HG02870 (cell line): ENCODE results near the gene TFR2.
"Not testable (repeated sequence)": the region's sequence is repeated elsewhere in the genome, so short reads cannot be mapped to it uniquely, and the experiment has no call there.

Experiments used
- ATAC-seq: cut with Tn5 transposase; IDR thresholded peaks from one replicate; pipeline ENCODE4 v1.9.1; 2021; ENCODE audit warnings: mild to moderate bottlenecking, moderate library complexity; ENCODE audit not compliant: unreplicated experiment

Gene TFR2

DNA sequence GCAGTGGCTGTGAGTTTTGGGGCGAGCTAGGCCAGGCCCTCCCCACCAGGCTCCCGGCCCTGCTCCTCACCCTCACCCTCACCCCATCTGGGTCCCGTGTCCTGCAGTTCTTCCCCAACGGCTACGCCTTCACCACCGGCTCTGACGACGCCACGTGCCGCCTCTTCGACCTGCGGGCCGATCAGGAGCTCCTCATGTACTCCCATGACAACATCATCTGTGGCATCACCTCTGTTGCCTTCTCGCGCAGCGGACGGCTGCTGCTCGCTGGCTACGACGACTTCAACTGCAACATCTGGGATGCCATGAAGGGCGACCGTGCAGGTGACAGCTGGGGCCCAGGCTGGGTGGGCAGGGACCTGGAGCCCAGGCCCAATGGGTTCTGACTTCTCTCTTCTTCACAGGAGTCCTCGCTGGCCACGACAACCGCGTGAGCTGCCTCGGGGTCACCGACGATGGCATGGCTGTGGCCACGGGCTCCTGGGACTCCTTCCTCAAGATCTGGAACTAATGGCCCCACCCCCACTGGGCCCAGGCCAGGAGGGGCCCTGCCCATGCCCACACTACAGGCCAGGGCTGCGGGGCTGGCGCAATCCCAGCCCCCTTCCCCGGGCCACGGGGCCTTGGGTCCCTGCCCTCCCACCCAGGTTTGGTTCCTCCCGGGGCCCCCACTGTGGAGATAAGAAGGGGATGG, 37.1 kb upstream of the TFR2 start:
- ATAC-seq, result no peak

GRCh38 chr7:100677308-100678267, 36.2 kb upstream of the TFR2 start:
- ATAC-seq, result no peak

DNA sequence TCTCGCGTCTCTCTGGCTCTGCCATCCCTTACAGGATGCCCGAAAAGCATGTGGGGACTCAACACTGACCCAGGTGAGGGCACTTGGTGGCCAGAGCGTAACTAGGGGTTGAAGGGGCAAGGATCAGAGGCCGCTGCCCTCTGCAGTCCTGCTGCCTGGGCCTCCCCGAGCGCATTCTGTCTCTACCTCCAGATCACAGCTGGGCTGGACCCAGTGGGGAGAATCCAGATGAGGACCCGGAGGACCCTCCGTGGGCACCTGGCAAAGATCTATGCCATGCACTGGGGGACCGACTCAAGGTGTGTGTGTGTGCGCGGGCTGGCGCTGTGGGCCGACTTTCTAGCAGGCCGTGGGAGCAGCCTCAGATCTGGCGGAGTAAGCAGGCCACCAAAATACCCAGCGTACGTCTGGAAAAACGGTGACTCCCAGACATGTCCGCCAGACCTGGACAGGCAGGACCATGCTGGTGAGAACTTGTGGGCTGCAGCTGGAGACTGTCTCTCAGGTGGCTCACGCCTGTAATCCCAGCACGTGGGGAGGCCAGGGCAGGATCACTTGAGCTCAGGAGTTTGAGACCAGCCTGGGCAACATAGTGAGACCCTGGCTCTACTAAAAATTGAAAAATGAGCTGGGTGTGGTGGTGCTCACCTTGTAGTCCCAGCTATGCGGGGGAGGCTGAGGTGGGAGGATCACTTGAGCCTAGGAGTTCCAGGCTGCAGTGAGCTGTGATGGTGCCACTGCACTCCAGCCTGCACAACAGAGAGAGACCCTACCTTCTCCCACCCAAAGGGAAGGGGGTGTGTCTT, 35.4 kb upstream of the TFR2 start:
- ATAC-seq, result no peak

GRCh38 chr7:100675581-100676350, 34.4 kb upstream of the TFR2 start:
- ATAC-seq, result peak; percentile 27

- no peak for ATAC-seq
Observed at GRCh38 chr7:100675105-100675451, 33.7 kb upstream of the TFR2 start.

DNA sequence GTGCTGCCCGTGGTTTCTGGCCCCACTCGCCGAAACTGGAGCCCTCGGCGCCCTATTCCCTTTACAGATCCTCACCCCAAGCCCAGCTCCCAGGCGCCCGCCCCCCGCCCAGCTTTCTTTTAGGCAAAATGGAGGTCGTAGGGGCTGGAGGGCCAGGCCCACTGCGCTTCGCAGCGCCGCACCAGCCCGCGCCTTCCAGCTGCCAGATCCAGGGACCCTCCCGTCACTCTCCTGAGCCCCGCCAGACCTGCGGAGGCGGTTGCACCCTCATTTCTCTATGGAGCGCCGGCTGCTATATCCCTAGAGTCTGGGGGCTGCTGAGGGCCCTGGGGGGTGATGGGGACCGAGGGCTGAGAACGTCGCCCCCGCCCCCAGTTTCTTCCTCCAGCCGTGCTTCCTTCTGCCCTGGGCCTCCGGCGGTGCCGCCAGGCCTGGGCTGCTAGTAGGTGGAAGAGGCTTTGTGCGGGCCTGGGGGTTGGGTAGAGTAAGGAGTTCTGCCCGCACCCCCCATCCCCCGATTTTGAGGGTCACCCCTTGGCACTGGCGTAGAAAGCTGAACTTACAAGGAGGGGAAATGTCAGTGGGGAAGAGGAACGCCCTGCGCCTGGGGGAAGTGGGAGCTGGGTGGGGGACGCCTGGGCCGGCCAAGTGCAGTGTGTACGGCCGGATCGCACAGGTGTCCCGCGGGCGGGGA, 33.2 kb upstream of the TFR2 start:
- no peak for ATAC-seq

DNA sequence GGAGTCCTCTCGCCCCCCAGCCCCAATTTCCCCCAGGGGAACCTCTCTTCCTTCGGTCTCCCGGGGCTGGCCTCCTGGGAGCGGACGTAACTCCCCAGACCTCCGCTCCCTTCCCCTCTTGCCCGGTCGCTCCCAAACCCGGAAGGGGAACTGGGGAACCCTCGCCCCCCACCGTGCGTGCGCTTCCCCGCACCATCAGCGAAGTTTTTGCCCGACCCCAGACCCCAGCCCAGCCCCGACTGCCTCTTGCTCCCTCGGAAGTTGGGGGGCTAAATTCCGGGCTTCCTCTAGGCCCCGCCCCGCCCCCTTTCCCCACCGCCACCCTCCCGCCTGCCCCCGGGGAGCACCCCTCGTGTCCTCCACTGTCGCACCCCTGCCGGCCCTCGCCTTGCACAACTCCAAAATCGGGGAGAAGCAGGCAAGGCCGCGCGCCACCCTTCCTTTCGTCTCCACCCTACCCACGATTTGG, 32.6 kb upstream of the TFR2 start:
- peak; percentile 3 for ATAC-seq

DNA sequence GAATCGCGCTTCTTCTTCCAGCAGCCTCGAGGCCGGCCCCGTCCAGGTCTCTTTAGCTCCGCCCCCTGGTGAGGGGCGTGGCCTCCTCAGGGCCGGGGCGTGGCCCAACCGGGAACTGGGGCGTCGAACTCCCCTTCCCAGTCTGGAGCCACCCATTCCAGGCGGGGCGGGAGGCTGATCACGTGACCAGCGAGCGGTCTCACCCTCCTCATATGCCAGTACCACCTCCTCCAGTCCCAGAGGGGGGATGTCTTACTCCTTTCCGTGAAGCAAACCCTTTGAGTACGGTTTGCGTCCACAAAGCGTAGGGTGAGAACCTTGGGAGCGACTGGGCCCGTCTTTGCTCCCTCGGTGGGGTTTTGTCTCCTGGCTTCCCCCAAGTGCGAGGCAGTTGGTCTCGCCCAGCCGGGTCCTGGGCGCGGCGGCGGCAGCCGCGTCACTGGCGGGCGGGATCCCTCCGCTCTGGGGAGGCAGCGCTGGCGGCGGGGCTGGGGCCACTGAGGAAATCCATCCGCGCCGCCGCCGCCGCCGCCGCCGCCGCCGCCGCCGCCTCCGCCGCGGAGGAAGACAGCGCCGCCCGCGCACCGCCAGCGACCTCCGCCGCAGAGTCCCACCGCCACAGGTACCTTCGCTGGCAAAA, 32.1 kb upstream of the TFR2 start, which contains the start of gene GNB2:
GNB2 (plus strand) TSS at position 439 of the 640 bp plus-strand sequence. CDS start 2,526 bp downstream, outside the sequence.
- ATAC-seq, result peak; percentile 66

GRCh38 chr7:100671353-100672327, 30.3 kb upstream of the TFR2 start:
- no peak for ATAC-seq

GRCh38 chr7:100670074-100670473, 28.7 kb upstream of the TFR2 start:
- ATAC-seq, result no peak

GRCh38 chr7:100669106-100669505, 27.8 kb upstream of the TFR2 start:
- ATAC-seq, result not testable (repeated sequence)

- no peak for ATAC-seq
Observed at GRCh38 chr7:100668069-100668449, 26.7 kb upstream of the TFR2 start.

DNA sequence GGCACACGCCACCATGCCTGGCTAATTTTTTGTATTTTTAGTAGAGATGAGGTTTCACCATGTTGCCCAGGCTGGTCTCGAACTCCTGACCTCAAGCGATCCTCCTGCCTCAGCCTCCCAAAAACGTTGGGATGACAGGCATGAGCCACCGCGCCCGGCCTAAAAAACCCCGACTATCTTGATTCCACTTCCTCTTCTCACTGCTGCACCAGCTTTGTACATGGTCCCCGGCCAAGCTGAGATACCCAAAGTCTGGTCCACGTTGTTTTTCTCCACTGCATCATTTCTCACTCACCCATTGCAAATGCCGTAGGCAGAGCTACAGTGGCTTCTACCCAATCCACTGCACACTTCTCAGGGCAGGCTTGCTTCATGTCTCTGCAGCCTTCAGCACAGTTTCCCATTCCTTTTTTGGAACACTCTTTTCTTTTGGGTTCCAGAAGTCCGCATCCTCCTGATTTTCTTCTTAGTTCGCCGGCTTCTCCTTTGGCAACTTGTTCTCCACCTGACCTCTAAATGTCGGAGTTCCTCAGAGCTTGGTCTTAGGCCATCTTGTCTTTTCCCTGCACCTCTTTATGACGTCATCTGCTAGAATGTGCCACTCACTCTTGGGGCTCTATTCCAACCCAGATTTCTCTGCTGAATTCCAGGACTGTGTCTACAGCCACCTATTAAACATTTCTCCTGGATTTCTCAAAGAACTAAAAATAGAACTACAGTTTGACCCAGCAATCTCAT, 26.1 kb upstream of the TFR2 start:
- no peak for ATAC-seq

DNA sequence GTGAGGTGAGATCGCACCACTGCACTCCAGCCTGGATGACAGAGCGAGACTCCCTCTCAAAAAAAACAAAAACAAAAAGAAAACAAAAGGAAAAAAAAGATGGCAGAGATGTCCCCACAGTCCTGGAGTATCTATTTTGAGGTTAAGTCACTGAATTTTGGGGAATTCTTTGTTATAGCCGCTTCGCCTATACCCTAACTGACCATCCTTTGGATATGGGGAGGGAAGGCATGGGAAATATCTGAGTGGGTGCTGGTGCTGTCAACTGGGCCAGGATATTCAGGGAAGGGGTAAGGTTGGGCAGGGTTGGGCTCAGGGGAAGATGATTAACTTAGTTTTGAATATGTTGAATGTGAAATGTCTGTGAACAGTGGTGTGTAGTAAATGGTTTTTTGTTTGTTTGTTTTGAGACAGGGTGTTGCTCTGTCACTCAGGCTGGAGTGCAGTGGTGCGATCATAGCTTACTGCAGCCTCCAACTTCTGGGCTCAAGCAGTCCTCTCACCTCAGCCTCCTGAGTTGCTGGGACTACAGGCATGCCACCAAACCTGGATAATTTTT, 23.9 kb upstream of the TFR2 start:
- ATAC-seq, result no peak

- not testable (repeated sequence) for ATAC-seq
Observed at GRCh38 chr7:100662194-100662776, 20.9 kb upstream of the TFR2 start.

DNA sequence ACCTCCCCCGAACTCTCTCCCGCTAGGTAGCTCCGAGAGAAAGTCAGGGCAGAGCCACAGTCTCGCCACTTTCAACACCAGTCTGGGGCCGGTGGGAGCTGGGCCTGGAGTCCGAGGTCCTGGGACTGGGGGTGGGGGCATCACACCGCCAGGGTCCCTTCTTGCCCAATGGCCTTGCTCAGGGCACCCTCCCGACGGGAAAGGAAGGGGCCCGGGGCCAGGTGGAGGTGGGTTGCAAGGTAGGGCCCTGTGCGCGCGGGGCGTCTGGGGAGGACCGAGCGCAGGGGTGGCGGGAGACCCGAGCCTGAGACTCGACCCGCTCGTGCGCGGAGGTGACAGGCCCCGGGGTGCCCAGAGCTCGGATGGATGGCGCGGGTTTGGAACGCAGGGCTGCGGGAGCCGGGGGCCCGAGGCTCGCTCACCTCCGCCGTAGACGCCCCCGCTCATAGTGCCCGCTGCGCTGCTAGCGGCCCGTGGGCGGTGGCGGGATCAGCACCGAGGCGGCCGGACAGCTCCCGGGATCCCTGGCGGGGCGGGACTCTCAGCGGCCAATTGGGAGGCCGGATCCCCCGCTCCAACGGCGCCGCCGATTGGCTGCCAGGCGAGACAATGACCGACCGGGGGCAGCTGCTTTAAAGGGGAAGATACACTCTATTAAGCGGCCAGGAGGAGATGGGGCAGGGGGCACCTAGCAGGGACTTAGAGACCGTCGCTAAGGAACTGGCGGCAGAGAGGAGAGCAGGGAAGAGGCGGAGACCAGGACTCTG, 14.7 kb upstream of the TFR2 start, which contains the start of gene ACTL6B:
ACTL6B (minus strand) TSS at position 541 of the 767 bp plus-strand sequence; CDS start at position 447, 94 bp downstream.
- ATAC-seq, result no peak
